T-cell (primary cell): ENCODE measurements around the gene GH1. TPM values are rescaled to one million over a fixed set of nuclear protein-coding genes. Genes with fewer than 3 reads are reported as not detected.
A peak's percentile ranks its signal among the peaks of the same experiment; 100 is the strongest.

Source experiments
- ATAC-seq, 4 experiments: fragments of 200-7000 bp in 3 of 4; fragments of 150-1000 bp in 1 of 4; cut with Tn5 transposase; replicated peaks in 1 of 4; 1 replicate in 3 of 4; 2 replicates in 1 of 4; pipeline ENCODE4 v1.10.0; 2021; ENCODE audit warnings: moderate library complexity in 3 of 4, mild to moderate bottlenecking in 2 of 4, moderate number of reproducible peaks in 1 of 4
- CTCF ChIA-PET, 2 donors: fragments of 300-600 bp; sonication (Branson Sonifier 250); formaldehyde crosslinking; loops; one replicate each; lab custom pipeline; 2022; ENCODE audit warnings: antibody characterized with exemption in 2 of 2; lab: Charles Lee
- POLR2A ChIA-PET, 2 donors: fragments of 300-600 bp; sonication (Branson Sonifier 250); formaldehyde crosslinking; loops; one replicate each; lab custom pipeline; 2022; ENCODE audit warnings: antibody characterized with exemption in 2 of 2; lab: Charles Lee
- DNase-seq, 35 experiments: peaks; one replicate each; pipeline versions ENCODE4 v3.0.0 to v3.0.0-alpha.2; 2013 to 2023
- H3K27ac ChIP-seq: one replicate; pipeline ENCODE4 v1.5.1; 2013; ENCODE audit warnings: low read length
- H3K27me3 ChIP-seq, 2 experiments: replicated peaks in 1 of 2; 1 replicate in 1 of 2; 2 replicates in 1 of 2; pipeline versions ENCODE4 v1.6.1 to v1.7.0; 2013; ENCODE audit warnings: low read length in 1 of 2, mixed read lengths in 1 of 2; ENCODE audit not compliant: control insufficient read depth in 2 of 2, insufficient read depth in 2 of 2; ENCODE audit errors: extremely low read depth in 1 of 2
- H3K36me3 ChIP-seq, 2 donors: 1 replicate in 1 of 2; 2 replicates in 1 of 2; pipeline versions ENCODE4 v1.6.1 to v1.7.0; 2013; ENCODE audit warnings: low read length in 1 of 2; ENCODE audit not compliant: control insufficient read depth in 2 of 2, insufficient read depth in 1 of 2; ENCODE audit errors: extremely low read depth in 1 of 2
- H3K4me1 ChIP-seq, 2 experiments: 1 replicate in 1 of 2; 2 replicates in 1 of 2; pipeline versions ENCODE4 v1.6.1 to v1.7.0; 2013; ENCODE audit warnings: low read length in 2 of 2, mixed read lengths in 1 of 2; ENCODE audit not compliant: insufficient read depth in 2 of 2, control insufficient read depth in 1 of 2; ENCODE audit errors: extremely low read depth in 1 of 2
- H3K4me3 ChIP-seq, 2 donors: 1 replicate in 1 of 2; 2 replicates in 1 of 2; pipeline versions ENCODE4 v1.5.1 to v1.7.0; 2013; ENCODE audit warnings: mild to moderate bottlenecking in 2 of 2, low read length in 1 of 2, moderate library complexity in 1 of 2; ENCODE audit not compliant: control insufficient read depth in 1 of 2; ENCODE audit errors: extremely low read depth in 1 of 2
- H3K9me3 ChIP-seq: 2 replicates; pipeline ENCODE4 v1.7.0; 2013
- H3K27ac Mint-ChIP-seq, 2 donors: one replicate each; pipeline ENCODE4 v1.8.0; 2020 to 2021; ENCODE audit warnings: mild to moderate bottlenecking in 2 of 2, mixed read lengths in 2 of 2
- H3K27me3 Mint-ChIP-seq, 2 donors: one replicate each; pipeline ENCODE4 v1.8.0; 2021 to 2022; ENCODE audit warnings: mixed read lengths in 2 of 2
- H3K36me3 Mint-ChIP-seq: one replicate; pipeline ENCODE4 v1.8.0; 2021; ENCODE audit warnings: mixed read lengths
- H3K4me1 Mint-ChIP-seq, 3 donors: one replicate each; pipeline ENCODE4 v1.8.0; 2020 to 2022; ENCODE audit warnings: mixed read lengths in 3 of 3, mild to moderate bottlenecking in 1 of 3
- H3K4me3 Mint-ChIP-seq, 3 donors: one replicate each; pipeline ENCODE4 v1.8.0; 2020 to 2022; ENCODE audit warnings: mild to moderate bottlenecking in 3 of 3, mixed read lengths in 3 of 3, moderate library complexity in 3 of 3
- H3K9me3 Mint-ChIP-seq, 3 donors: one replicate each; pipeline ENCODE4 v1.8.0; 2020 to 2022; ENCODE audit warnings: mixed read lengths in 3 of 3
- WGBS: methylation state at CpG from one replicate; pipeline ENCODE4 v1.1.5; 2013; ENCODE audit warnings: missing lambda C conversion rate; ENCODE audit not compliant: insufficient coverage; 5-methylcytosine and 5-hydroxymethylcytosine counted together
- total RNA-seq, 35 experiments: library from RNA in 6 of 35; stranded (reverse) in 6 of 35; fragments of 120-200 nt in 1 of 35; gene quantifications; one replicate each; pipeline versions ENCODE4 v1.2.1 to v1.2.4 and lab custom pipeline; 2013 to 2026

Gene GH1
- total RNA-seq, 5 donors from 2014 or later (not counting 1 experiment from before 2014, with no cell fraction given): not detected

DNA sequence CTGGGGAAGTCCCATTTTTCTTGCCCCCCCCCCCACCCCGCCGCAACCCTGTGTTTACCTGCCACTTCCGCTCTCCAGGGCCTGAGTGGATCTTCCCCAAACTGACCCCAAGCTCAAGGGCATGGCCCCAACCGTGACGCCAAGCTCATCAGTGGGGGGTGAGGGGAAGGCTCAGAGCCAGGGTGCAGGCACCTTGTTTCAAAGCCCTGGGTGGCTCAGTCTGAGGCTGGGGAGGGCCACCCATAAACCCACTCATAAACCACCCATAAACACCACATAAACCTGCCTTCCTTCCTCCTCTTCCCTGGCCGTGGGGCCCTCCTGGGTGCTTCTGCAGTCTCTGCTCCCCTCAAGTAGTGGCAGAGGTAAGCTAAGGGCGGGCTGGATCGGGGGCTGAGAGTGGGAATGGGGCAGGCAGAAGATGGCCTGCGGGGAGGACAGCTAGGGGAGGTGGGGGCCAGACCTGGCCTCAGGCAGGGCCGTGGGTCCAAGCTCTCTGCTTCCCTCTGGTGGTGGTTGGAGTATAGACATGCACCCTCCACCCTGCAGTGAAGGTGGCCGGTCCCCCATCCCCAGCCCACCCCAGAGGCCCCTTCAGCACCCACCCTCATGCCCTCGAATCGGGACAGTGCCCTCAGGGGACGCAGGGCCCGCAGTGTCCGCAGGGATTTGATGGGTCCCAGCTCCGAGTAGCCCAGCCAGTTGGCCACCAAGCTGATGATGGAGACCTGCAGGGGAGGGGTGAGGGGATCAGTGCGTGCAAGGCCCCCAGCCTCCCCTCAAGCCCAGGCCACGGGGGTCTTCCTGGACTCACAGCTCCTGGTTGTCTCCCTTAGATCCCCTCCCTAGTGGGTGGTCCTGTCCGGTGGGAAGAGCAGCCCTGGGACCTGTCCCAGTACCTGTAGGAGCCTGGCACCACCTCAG is 28.1 kb upstream of the GH1 start:
- Mint-ChIP-seq H3K4me1 (peaks cover 15 to 27% (median 17%) of the 10 kb centered on the region in 3 donors), H3K4me3 (peak overlapping the region; percentile 51 to 70 (median 59)), H3K27me3 (no peaks in the 10 kb centered on the region), H3K36me3 (no peaks in the 10 kb centered on the region), H3K27ac (no peak overlapping the region), H3K9me3 (no peaks in the 10 kb centered on the region)
- DNase-seq (peak in 32 of 35 experiments; percentile 6 to 79 (median 40)), ATAC-seq (peak; percentile 71 to 86 (median 82))
- Histone ChIP-seq H3K4me3 (peak overlapping the region; percentile 2 to 18), H3K27ac (no peak overlapping the region), H3K36me3 (no peaks in the 10 kb centered on the region), H3K27me3 (peaks cover 0 to 7% of the 10 kb centered on the region in 2 experiments), H3K9me3 (no peaks in the 10 kb centered on the region), H3K4me1 (peaks cover 3 to 28% of the 10 kb centered on the region in 2 experiments)
- ChIA-PET POLR2A (no interaction called here), CTCF (interaction anchor here (0.6 to 2.3 kb wide), 17 partner anchors 8 to 191 kb away, joined by 3 to 35 read pairs (median 5); partner anchors contain the start of genes CD79B (in 1 of the 2) and ICAM2 (in 1 of the 2))
- WGBS: 86% methylated on average over 1 of the region's 20 CpGs

DNA sequence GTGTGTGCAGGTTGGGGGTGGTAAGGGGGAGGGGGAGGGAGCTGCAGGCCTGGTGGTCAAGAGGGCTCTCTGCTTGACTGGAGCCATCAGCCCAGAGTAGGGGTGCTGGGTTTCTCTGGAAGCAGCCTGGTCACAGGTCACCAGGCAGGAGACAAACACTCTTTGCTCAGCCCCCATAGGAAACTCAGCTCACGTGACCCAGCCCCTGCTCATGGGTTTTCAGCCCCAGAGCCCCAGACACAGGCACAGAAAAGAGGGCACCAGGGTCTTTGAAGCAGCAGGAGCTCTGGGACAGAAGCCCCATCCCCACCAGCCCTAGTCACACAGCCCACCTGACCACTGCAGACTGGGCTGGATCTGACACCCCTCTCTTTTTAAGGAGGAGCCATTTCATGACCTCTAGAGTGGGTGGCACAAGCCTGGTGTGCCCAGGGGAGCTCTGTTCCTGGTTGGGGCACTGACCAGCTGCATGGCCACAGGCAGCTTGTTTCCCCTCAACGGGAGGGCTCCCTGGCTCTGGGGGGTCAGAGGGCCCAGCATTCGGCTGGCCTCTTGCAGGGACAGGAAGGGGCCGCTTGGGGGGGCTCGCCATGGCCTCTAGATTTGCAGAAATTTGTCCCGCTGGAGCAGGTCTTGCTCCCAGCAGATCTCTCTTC is 27.3 kb upstream of the GH1 start:
- Mint-ChIP-seq H3K4me3 (peak overlapping the region in 1 of 3 donors; percentile 70), H3K27me3 (no peaks in the 10 kb centered on the region), H3K36me3 (no peaks in the 10 kb centered on the region), H3K4me1 (peaks cover 15 to 24% (median 17%) of the 10 kb centered on the region in 3 donors), H3K27ac (no peak overlapping the region), H3K9me3 (no peaks in the 10 kb centered on the region)
- no peak overlapping the region for H3K4me3 ChIP-seq
- H3K9me3 ChIP-seq: no peaks in the 10 kb centered on the region
- H3K4me1 ChIP-seq: peaks cover 3 to 28% of the 10 kb centered on the region in 2 experiments
- 27% methylated on average over 5 of the region's 6 CpGs for WGBS
- ATAC-seq: no peak
- no peaks in the 10 kb centered on the region for H3K36me3 ChIP-seq
- DNase-seq: peak in 1 of 35 experiments; percentile 20
- CTCF ChIA-PET: interaction anchor here (0.7 to 2.3 kb wide), 16 partner anchors 9 to 192 kb away, joined by 3 to 35 read pairs (median 6); partner anchors contain the start of genes CD79B (in 1 of the 2) and ICAM2 (in 1 of the 2)
- H3K27me3 ChIP-seq: peaks cover 0 to 7% of the 10 kb centered on the region in 2 experiments
- H3K27ac ChIP-seq: no peak overlapping the region
- POLR2A ChIA-PET: no interaction called here

DNA sequence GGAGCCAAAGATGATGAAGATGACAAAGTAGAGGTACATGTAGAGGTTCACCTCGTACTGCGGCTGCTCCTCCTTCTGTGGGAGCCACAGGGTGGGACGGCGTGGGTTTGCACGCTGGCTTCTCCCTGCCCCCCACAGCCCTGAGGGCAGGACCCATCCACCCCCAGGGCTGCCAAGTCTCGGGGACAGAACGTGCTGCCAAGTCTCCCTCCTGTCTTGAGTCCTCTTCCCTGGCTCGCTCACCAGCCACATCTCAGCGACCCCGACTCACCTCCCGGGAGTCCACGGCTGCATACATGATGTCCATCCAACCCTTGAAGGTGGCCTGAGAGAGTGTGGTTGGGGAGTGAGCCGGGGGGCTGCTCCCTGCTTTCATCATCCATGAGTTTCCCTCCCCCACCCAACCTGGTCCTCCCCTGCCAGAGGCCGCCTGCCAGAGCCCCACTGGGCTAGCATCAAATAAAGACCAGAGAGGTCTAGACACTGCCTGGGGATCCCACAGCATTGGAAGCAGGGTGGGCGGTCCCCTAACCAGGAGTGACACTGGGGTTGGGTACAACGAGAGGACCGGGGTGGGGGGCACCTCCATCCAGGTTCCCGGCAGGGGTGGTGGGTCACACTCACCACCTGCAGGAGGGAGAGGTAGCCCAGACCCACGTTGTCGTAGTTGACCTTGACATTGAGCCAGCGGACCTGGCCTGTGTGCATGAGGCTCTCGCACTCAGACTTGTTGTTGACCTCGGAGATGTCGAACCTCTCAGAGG is 26.3 kb upstream of the GH1 start:
- ChIA-PET CTCF (interaction anchor here (2.2 to 2.3 kb wide), 2 partner anchors 83 to 84 kb away, joined by 8 to 35 read pairs; no protein-coding TSS in a partner anchor), POLR2A (no interaction called here)
- no peaks in the 10 kb centered on the region for H3K36me3 Mint-ChIP-seq
- ATAC-seq: no peak
- Histone ChIP-seq H3K36me3 (no peaks in the 10 kb centered on the region), H3K9me3 (no peaks in the 10 kb centered on the region), H3K27me3 (peaks cover 0 to 8% of the 10 kb centered on the region in 2 experiments), H3K4me3 (no peak overlapping the region), H3K4me1 (peaks cover 3 to 28% of the 10 kb centered on the region in 2 experiments), H3K27ac (no peak overlapping the region)
- H3K4me1 Mint-ChIP-seq: peaks cover 15 to 23% (median 17%) of the 10 kb centered on the region in 3 donors
- WGBS: 94% methylated on average over 17 of the region's 24 CpGs
- H3K27me3 Mint-ChIP-seq: no peaks in the 10 kb centered on the region
- peak overlapping the region in 2 of 3 donors; percentile 34 to 70 for H3K4me3 Mint-ChIP-seq
- H3K9me3 Mint-ChIP-seq: no peaks in the 10 kb centered on the region
- peak overlapping the region in 1 of 2 donors; percentile 20 for H3K27ac Mint-ChIP-seq
- no peak for DNase-seq

DNA sequence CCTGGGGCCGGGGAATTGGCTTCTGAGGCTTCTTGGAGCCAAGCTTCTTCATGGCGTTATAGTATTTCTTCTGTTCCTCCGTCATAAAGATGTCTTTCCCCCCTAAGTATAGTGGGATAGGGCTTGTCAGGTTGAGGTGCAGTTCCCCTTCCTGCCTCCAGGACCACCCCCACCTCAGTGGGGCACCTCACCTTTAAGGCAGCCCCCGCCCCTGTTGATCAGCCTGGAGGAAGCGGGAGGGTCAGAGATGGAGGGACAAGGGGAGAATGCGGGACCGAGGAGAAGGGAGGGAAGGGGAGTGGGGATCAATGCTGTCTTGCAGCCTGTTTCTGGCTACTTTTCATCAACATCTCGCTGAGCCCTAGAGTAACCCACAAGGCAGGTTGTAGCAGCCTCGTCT is 25.1 kb upstream of the GH1 start:
- POLR2A ChIA-PET: interaction anchor here in 1 of 2 donors (0.5 kb wide), 1 partner anchor 18 kb away, joined by 3 read pairs; no protein-coding TSS in a partner anchor
- H3K36me3 ChIP-seq: no peaks in the 10 kb centered on the region
- 95% methylated on average over 3 of the region's 9 CpGs for WGBS
- H3K4me1 Mint-ChIP-seq: peaks cover 20 to 29% (median 26%) of the 10 kb centered on the region in 3 donors
- H3K27ac Mint-ChIP-seq: peak overlapping the region in 1 of 2 donors; percentile 66
- DNase-seq: no peak
- peaks cover 6 to 28% of the 10 kb centered on the region in 2 experiments for H3K4me1 ChIP-seq
- H3K9me3 ChIP-seq: no peaks in the 10 kb centered on the region
- H3K4me3 Mint-ChIP-seq: no peak overlapping the region
- peaks cover 0 to 7% of the 10 kb centered on the region in 2 experiments for H3K27me3 ChIP-seq
- H3K4me3 ChIP-seq: no peak overlapping the region
- no peaks in the 10 kb centered on the region for H3K36me3 Mint-ChIP-seq
- H3K27ac ChIP-seq: no peak overlapping the region
- ATAC-seq: no peak
- no peaks in the 10 kb centered on the region for H3K9me3 Mint-ChIP-seq
- CTCF ChIA-PET: interaction anchor here in 1 of 2 donors (0.6 kb wide), 1 partner anchor 18 kb away, joined by 3 read pairs; no protein-coding TSS in a partner anchor
- H3K27me3 Mint-ChIP-seq: no peaks in the 10 kb centered on the region

DNA sequence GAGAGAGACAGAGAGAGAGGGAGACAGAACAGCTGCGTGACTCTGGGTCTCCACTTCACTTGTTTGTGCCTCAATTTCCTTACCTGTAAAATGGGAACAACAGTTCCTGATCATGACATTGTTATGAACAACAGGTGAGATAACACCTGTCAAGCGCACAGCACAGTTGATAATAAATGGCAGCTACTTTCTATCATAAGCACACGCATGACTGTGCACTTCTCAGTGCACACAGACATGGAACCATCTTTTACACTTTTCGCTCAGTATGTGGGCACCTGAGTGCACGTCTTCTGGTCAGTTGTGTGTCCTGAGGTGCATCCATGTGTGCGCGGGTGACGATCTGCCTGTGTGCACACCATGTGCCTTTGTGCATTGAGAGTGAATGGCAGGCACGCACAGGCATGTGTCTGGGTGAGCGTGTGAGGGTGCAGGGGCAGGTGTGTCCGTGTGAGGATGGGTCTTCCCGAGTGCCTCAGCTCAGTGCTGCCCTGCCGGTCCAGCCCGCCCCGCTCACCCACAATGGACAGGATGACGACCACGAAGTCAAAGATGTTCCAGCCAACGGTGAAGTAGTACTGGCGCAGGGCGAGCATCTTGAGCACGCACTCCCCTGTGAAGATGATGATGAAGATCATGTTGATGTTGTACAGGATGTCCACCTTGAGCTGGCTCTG is 23.8 kb upstream of the GH1 start:
- DNase-seq: no peak
- no peak for ATAC-seq
- H3K9me3 Mint-ChIP-seq: no peaks in the 10 kb centered on the region
- H3K36me3 Mint-ChIP-seq: no peaks in the 10 kb centered on the region
- peaks cover 6 to 24% of the 10 kb centered on the region in 2 experiments for H3K4me1 ChIP-seq
- no peaks in the 10 kb centered on the region for H3K36me3 ChIP-seq
- no peak overlapping the region for H3K27ac ChIP-seq
- H3K27me3 Mint-ChIP-seq: no peaks in the 10 kb centered on the region
- no peaks in the 10 kb centered on the region for H3K9me3 ChIP-seq
- ChIA-PET POLR2A (no interaction called here), CTCF (interaction anchor here in 1 of 2 donors (0.5 kb wide), 1 partner anchor 22 kb away, joined by 12 read pairs; no protein-coding TSS in a partner anchor)
- H3K4me1 Mint-ChIP-seq: peaks cover 22 to 34% (median 30%) of the 10 kb centered on the region in 3 donors
- no peak overlapping the region for H3K4me3 Mint-ChIP-seq
- H3K4me3 ChIP-seq: no peak overlapping the region
- WGBS: 93% methylated on average over 19 of the region's 21 CpGs
- H3K27ac Mint-ChIP-seq: no peak overlapping the region
- peaks cover 0 to 11% of the 10 kb centered on the region in 2 experiments for H3K27me3 ChIP-seq
